Fibroblast of pulmonary artery (primary cell): ENCODE results near the gene ITGA4.

Experiments
- DNase-seq: peaks from one replicate; pipeline ENCODE4 v3.0.0-alpha.2; 2010; ENCODE audit warnings: low read depth
- H3K4me3 ChIP-seq: replicated peaks from 2 replicates; pipeline ENCODE4 v1.5.1; 2011; ENCODE audit warnings: low read depth, mild to moderate bottlenecking, control low read depth, low read length, moderate library complexity
- CTCF ChIP-seq: IDR thresholded peaks from 2 replicates; pipeline ENCODE4 v1.5.1; 2011; ENCODE audit warnings: mild to moderate bottlenecking, control low read depth, low read length, inconsistent platforms; ENCODE audit errors: missing control alignments

Gene ITGA4

GRCh38 chr2:181552808-181553207 lies 95.6 kb downstream of the ITGA4 start:
- peak; percentile 9 for DNase-seq
- TF ChIP-seq CTCF = no peak
- no peak overlapping the region for H3K4me3 ChIP-seq

GRCh38 chr2:181553244-181553643 lies 96.1 kb downstream of the ITGA4 start:
- no peak for DNase-seq
- no peak overlapping the region for H3K4me3 ChIP-seq
- no peak for TF ChIP-seq CTCF

- no peak overlapping the region for H3K4me3 ChIP-seq
- no peak for DNase-seq
- no peak for TF ChIP-seq CTCF
Measured at GRCh38 chr2:181554061-181554830, 97.1 kb downstream of the ITGA4 start.

- no peak overlapping the region for H3K4me3 ChIP-seq
- no peak for DNase-seq
- no peak for TF ChIP-seq CTCF
Measured at GRCh38 chr2:181558371-181558770, 101.2 kb downstream of the ITGA4 start.

- no peak for DNase-seq
- no peak for TF ChIP-seq CTCF
- H3K4me3 ChIP-seq = no peak overlapping the region
Measured at GRCh38 chr2:181563101-181563692, 106.0 kb downstream of the ITGA4 start.

GRCh38 chr2:181566334-181567032 lies 109.3 kb downstream of the ITGA4 start:
- DNase-seq = no peak
- H3K4me3 ChIP-seq = no peak overlapping the region
- no peak for TF ChIP-seq CTCF
